ENCODE data around the gene SGTB.

Gene SGTB

DNA sequence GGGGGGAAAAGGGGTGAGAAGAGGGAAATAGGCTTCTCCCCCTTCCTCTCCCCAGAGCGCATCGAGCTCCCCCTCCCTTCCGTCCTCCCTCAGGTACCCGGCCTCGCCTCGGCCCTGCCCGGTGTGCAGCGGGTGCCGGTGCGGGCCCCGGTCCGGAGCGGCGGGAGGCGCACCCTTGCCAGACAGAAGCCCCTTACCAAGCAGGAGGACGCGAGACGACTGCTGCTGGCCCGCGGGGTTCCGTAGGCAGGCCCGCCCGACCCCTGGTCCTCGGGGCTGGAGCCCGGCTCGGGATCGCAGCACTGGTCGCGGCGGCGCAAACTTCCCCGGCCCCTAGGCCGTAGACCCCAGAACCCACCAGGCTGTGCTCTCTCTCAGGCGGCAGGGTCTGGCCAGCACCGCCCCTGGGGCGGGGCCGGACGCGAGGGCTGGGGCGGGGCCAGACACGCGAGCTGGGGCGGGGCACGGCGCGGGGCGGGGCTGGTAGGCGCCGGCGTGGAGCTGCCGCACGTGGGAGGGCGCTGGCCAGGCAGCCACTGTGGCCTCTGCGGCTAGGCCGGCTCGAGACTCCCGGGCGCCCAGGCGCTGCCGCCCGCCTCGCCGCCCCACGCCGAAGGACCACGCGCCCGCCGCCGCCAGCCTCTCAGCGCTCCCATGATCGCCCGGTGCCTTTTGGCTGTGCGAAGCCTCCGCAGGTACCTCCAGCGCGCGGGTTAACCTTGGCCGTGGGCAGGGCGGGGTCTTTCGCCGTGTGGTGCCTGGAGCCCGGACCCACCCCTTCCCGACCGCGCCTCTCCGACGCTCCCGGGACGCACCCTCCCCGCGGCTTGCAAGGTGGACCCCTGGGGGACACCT lies at the start of gene SGTB, which contains the start of gene NLN:
TSS of gene SGTB (minus strand) at position 390 of the 855 bp plus-strand sequence. CDS start 1,302 bp downstream, outside the sequence.
TSS of gene NLN (plus strand) at position 486 of the 855 bp plus-strand sequence. CDS start at position 655, 169 bp downstream.
- DNase-seq (ENCODE audit: low read depth, low spot score) = peak; percentile 67

GRCh38 chr5:65771266-65771665 lies 49.4 kb upstream of the SGTB start:
- DNase-seq (ENCODE audit: low read depth, low spot score) = no peak

DNA sequence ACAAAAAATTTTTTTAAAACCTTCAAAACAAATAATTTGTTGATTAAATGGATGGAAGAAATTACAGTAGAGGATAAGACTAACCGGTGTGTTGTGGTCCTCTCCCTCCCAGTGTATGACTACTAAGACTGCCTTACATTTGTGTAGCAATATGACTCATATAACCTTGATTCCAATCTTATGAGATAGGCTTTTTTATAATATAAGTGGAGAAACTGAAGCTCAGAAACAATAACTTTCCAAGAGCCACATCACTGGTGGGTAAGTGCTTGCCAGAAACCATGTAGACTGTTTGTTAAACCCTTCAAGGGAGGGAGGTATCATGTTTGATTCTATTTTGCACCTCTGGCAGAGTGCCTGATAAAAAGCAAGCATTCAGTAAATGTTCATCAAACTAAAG lies 47.6 kb upstream of the SGTB start:
- DNase-seq (ENCODE audit: low read depth, low spot score) = no peak

DNA sequence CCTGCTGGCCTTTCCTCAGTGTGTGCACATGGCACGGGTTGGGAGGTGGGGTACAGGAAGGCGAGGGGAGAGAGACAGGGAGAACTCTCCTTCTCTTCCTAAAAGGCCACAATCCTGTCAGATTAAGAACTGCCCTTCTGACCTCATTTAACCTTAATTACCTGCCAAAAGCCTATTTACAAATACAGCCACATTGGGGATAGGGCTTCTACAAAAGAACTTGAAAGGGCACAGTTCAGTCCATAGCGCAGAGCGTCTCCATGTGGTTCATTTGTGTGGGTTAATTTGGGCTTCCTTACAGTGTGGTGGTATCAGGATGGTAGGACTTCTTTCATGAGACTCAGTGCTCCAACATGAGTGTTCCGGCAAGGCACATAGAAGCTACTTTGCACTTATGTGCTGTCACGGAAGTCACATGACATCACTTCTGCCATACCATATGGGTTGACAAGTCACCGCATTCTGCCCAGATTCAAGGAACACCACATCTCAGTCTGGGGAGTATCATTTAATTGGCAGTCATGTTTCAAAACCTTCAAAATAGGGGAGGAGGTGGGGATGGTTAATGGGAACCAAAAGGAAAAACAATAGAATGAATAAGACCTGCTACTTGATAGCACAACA lies 46.9 kb upstream of the SGTB start:
- no peak for DNase-seq (ENCODE audit: low read depth, low spot score)

GRCh38 chr5:65767565-65767964 lies 45.7 kb upstream of the SGTB start:
- no peak for DNase-seq (ENCODE audit: low read depth, low spot score)

DNA sequence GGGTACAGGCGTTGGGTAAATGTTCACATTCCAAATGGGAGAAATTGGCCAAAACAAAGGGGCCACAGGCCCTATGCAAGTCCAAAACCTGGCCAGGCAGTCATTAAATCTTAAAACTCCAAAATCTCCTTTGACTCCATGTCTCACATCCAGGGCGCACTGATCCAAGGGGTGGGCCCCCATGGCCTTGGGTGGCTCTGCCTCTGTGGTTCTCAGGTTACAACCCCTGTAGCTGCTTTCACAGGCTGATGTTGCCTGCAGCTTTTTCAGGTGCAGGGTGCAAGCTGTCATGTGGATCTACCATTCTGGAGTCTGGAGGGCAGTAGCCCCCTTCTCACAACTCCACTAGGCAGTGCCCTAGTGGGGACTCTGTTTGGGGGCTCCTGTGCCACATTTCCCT lies 44.9 kb upstream of the SGTB start:
- no peak for DNase-seq (ENCODE audit: low read depth, low spot score)

DNA sequence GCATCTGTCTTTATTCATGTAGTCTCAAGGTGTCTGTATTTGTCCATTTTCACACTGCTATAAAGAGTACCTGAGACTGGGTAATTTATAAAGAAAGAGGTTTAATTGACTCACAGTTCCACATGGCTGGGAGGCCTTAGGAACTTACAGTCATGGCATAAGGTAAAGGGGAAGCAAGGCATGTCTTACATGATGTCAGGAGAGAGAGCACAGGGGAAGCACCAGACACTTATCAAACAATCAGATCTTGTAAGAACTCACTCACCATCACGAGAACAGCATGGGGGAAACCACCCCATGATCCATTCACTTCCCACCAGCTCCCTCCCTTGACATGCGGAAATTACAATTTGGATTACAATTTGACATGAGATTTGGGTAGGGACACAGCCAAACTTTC lies 44.3 kb upstream of the SGTB start:
- no peak for DNase-seq (ENCODE audit: low read depth, low spot score)

DNA sequence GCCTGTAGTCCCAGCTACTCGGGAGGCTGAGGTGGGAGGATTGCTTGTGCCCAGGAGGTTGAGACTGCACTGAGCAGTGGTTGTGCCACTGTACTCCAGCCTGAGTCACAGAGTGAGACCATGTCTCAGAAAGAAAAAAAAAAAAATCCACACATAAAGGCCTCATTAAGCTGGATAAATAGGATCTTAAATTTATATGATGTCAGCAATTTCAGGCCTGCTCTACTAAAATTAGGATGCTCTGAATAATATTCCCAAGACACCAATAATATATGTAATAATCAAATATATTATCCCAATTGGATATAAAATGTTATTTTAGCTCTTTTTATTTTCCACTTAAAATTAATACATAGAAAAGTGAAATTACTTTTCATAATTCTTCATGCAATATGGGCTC lies 43.7 kb upstream of the SGTB start:
- no peak for DNase-seq (ENCODE audit: low read depth, low spot score)

DNA sequence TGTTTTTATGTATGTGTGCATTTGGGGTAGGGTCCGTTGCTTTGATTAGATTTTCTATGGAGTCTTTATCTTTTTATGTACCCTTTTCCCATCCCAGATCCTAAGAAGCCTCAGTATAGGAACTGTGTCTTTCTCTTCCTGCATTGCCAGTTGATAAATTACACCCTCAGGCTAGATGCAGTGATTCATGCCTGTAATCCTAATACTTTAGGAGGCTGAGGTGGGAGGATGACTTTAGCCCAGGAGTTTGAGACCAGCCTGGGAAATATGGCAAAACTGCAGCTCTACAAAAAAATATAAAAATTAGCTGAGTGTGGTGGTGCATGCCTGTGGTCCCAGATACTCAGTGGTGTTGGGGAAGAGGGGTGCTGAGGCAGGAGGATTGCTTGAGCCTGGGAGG lies 40.3 kb upstream of the SGTB start:
- no peak for DNase-seq (ENCODE audit: low read depth, low spot score)

DNA sequence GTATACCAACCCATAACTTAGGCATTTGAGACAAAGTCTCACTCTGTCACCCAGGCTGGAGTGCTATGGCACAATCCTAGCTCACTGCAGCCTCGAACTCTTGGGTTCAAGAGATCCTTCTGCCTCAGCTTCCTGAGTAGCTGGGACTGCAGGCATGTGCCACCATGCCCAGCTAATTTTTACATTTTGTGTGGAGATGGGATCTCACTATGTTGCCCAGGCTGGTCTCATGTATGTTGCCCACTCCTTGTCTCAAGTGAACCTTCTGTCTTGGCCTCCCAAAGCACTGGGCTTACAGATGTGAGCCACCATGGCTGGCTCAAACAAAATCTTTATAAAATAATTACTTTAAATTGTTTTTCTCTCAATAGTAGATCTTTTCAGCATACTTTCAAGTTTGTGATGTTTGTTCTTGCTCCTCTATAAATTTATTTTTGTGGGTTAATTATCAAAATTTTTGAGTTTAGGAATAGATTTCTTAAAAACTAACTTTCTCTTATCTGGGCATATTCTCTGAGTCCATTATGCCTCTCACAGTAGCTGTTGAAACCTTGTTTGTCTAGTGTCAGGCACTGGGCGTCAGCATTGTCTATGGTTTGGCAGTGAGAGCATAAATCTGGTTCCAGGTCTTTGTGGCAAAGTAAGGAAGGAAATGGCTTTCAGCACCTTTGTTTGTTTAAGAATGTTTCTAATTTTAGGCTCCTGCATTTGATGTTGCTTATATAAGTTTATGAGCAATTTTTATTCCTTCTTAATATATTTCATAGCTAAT lies 38.8 kb upstream of the SGTB start:
- no peak for DNase-seq (ENCODE audit: low read depth, low spot score)

DNA sequence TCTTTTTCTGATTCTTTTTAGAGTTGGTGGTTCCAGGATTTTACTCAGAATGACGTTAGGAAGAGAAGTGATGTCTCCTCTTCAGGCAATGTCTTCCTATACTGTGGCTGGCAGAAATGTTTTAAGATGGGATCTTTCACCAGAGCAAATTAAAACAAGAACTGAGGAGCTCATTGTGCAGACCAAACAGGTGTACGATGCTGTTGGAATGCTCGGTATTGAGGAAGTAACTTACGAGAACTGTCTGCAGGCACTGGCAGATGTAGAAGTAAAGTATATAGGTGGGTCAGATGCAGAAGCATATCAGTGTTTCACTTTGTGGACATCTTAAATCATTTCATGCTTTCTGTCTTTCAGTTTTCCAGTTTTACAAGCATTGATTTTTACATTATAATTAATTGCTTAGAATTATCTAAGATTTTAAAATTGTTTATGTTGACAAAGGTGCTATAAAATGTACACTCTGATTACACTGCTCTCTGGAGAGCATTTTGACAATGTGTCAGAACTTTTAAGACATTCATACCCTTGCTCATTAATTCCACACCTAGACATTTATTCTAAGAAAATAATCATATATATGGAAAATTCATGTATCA lies 36.7 kb upstream of the SGTB start:
- no peak for DNase-seq (ENCODE audit: low read depth, low spot score)

DNA sequence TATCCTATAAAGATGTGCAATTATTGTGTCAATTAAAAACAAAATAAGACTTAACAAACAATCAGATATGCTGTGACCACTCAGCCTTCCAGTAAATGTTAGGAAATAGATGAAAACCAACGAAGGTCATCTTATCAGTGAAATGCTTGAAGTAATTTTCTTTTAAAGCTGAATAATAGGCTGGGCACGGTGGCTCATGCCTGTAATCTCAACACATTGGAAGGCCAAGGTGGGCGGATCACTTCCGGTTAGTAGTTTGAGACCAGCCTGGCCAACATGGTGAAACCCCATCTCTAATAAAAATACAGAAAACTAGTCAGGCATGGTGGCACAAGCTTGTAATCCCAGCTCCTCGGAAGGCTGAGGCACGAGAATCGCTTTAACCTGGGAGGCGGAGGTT lies 31.3 kb upstream of the SGTB start:
- no peak for DNase-seq (ENCODE audit: low read depth, low spot score)

- DNase-seq (ENCODE audit: low read depth, low spot score) = no peak
These were observed 29.0 kb upstream of the SGTB start for GRCh38 chr5:65750938-65751337.

GRCh38 chr5:65749956-65750355 lies 28.0 kb upstream of the SGTB start:
- DNase-seq (ENCODE audit: low read depth, low spot score) = no peak

DNA sequence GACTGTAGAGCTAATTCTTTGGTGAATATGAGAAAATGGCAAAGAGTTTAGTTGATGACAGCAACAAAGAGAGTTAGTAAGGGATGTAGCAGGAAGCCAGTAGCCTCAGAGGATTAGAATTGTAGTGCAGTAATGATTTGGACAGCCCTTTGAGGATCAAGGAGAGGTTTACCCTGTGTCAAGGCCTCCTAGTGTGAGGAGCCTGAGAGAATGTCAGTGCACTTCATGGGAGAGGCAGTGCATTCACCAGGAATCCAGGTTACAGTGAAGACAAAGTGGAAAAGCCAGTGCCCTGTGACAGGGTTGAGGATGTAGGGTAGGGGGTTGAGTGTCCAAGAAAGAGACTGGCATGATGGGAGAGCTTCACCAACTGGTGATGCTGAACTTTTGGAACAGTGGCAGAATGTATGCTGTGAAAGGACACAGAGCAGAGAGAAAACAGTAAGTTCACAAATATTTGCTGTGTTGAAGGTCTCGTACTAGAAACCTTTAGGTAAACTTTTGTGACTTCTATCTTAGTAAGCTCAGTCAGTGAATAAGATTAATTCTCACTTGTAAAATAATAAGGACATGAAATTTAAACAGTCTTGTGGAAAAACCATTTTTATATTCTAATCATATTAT lies 27.4 kb upstream of the SGTB start:
- DNase-seq (ENCODE audit: low read depth, low spot score) = no peak

DNA sequence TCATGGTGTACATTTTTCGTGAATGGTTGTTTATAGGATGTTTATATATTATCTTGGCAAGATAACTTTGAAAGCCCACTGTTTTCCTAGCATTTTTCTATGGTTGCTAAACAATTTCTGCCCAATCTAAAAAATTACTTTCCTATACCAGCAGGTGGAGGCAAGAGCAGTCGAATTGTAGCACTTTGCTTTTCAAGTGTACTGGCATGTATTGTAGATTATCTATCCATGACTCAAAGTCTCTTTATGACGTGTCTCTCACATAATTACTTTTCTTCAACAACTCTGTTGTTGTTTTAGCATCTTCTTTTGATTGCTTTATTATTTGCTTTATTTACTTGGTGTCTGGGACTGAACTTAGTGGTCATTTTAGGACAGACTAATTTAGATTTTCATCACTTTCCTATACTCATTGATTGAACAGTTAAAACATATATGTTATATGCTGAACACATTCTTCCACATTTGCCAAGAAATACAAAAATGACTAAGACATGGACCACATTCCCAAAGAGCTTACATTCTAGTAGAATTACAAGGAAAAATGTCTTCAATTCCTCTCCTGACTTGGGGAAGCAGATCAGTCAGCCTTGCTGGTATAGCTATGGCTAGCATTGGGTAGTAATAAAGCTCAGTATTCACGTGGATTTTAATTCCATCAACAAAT lies 20.8 kb upstream of the SGTB start:
- DNase-seq (ENCODE audit: low read depth, low spot score) = no peak

DNA sequence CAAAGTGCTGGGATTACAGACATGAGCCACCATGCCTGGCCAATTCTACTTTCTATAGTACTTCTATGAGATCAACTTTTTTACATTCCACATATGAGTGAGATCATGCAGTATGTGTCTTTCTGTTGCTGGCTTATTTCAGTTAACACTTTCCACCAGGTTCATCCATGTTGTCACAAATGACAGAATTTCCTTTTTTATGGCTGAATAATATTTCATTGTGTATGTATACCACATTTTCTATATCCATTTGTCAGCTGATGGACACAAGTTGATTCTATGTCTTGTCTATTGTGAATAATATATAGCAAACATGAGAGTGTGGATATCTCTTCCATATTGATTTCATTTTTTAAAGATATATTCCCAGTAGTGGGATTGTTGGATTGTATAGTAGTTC lies 17.3 kb upstream of the SGTB start:
- DNase-seq (ENCODE audit: low read depth, low spot score) = no peak

- no peak for DNase-seq (ENCODE audit: low read depth, low spot score)
These were observed 16.4 kb upstream of the SGTB start for GRCh38 chr5:65738305-65738704.

GRCh38 chr5:65737842-65738241 lies 15.9 kb upstream of the SGTB start:
- no peak for DNase-seq (ENCODE audit: low read depth, low spot score)

- DNase-seq (ENCODE audit: low read depth, low spot score) = no peak
These were observed 14.1 kb upstream of the SGTB start for GRCh38 chr5:65736011-65736410.

GRCh38 chr5:65734921-65735320 lies 13.0 kb upstream of the SGTB start:
- no peak for DNase-seq (ENCODE audit: low read depth, low spot score)
